CD4-positive, alpha-beta T cell treated with Interleukin-12 subunit alpha and Interleukin-12 subunit beta, for 1 hour (primary cell): ENCODE data around the gene TBX19.
"Not testable (repeated sequence)": the region's sequence is repeated elsewhere in the genome, so short reads cannot be mapped to it uniquely, and the experiment has no call there.

Experiments
- DNase-seq: peaks from one replicate; pipeline ENCODE4 v3.0.0-alpha.2; 2020

Gene TBX19

GRCh38 chr1:168320800-168321450 lies 40.2 kb downstream of the TBX19 start:
- DNase-seq, result no peak

GRCh38 chr1:168321945-168322344 lies 41.3 kb downstream of the TBX19 start:
- DNase-seq, result no peak

GRCh38 chr1:168324745-168325425 lies 44.2 kb downstream of the TBX19 start:
- no peak for DNase-seq

DNA sequence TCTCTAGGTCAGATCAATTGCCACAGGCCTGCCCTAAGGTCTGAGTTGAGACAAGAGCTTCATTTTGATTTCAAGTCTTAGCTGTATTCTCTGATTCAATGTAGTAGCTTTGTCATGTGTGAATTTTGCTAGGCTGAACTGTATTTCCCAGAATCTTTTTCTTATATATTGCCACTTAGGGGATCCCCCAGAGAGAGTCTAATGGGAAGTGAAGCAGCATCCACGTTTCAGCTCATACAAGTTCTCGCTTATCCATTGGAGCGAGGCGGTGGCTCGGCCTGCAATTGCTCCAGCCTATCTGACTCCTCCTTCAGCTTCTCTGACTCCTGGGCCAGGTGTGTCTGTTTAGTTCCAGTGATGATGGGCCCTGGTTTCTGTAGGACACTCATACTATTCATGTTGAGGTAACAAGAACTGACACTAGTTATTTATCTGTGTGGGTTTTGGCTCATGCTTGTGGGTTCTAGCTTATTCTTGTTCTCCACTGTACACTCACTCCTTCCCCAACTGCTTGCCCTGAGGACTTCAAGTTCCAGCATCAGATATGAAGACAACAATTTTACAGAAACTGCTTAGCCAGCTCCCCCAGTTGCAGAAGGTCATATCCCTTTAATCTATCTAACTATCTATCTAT lies 48.2 kb downstream of the TBX19 start:
- DNase-seq, result no peak

DNA sequence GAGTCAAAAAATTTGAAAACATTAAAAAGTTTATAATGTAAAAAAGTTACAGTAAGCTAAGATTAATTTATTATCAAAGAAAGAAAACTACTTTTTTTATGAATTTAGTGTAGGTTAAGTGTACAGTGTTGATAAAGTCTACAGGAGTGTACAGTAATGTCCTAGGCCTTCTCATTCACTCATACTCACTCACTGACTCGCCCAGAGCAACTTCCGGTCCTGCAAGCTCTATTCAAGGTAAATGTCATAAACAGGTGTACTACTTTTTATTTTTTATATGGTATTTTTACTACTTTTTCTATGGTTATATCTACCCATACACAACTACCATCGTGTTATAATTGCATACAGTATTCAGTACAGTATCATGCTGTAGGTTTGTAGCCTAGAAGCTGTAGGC lies 49.6 kb downstream of the TBX19 start:
- DNase-seq, result no peak

DNA sequence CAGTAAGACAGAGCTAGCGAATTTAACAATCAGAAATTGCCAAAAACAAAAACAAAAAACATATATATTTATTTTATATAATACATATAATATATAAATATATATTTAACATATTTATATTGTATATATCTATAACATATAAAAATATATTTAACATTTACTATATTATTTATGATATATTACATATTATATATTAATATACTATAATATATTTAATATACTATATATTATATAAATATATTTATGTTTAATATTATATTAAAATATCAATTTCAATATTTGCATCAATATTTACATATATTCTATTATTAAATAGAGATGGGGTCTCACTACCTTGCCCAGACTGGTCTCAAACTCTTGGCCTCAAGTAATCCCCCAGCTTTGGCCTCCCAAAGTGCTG lies 50.9 kb downstream of the TBX19 start:
- DNase-seq, result no peak

DNA sequence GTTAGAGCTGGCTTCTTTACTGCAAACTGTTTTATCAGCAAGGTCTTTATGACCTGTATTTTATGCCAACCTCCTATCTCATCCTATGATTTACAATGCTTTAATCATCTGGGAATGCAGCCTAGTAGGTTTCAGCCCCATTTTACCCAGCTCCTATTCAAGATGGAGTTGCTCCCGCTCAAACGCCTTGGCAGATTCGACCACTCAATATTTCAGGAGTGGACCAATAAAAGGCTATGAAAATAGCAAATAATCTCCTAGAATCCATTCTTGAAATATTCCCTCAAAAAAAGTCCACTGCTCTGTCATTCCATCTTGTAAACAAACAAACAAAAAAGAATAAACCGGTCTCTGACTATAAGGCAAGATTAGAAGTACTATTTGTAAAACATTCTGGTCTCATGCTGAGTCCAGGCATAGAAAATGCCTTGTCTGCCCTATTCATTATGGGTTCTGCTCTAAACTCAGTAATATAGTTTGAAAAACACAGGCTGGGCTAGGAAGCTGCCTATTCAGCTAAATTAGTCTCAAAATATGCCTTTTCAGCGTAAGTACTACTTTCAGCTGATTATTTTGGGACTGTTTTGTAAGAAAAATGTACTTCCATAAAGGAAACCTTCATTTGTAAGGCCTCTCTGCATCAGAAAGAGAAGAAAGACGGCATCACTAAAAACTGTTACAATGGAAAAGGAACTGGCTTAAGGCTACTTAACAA lies 53.0 kb downstream of the TBX19 start:
- no peak for DNase-seq

GRCh38 chr1:168335500-168335899 lies 54.8 kb downstream of the TBX19 start:
- DNase-seq, result no peak

- DNase-seq, result no peak
These were observed 58.2 kb downstream of the TBX19 start for GRCh38 chr1:168338589-168339503.

GRCh38 chr1:168340781-168341482 lies 60.3 kb downstream of the TBX19 start:
- no peak for DNase-seq

DNA sequence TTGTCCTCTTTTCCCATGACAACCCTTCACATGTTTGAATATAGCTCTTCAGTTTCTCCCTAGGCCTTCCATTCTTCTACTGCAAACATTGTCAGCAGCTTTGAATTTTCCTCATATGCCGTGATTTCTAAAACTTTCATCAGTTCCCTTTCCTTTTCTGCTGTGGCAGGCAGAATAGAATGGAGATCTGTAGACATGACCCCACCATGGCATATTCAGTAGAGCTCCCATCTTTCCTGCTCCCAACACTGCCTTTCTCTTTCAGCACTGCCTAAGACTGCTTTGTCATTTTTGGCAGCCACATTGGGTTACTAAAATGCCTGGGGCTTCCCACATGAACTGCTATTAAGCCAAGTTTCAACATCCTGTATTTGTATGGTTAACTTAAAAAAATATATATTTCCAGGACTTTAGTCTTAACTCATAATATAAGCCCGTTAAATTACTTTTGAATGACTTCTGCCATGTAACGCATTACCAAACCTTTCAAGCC lies 60.9 kb downstream of the TBX19 start:
- no peak for DNase-seq

DNA sequence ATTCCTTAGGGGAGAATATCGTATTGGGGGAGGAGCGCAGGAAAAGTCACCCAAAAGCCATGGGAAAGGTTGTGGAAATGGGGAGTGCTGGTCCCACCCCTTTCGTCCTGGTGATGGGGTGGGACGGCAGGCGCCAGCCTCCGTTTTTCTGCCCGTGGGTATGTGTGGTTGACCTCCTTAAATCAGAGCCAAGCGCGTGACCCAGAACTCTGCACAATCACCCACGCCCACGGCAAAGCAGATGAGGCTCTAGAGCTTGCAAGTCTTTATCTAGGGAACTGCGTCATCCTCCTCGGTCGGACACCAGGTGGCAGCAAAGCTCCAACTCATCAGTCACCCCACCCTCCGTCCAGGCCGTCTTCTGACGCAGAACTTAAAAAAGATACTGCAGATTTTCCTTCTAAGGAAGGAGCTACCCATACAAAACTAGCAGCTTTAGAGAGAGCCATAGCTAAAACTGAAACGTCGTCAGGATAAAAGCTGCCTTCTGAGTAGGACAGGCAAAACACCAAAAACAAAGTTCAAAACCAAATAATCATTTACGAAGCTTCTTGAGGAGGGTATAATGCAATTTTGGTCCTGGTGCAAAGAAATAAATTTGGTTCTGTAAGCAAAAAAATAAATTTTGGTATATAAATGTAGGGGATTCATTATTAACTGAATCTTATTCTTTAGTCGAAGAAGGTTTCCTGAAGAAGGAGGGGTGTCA lies 62.0 kb downstream of the TBX19 start:
- peak; percentile 90 for DNase-seq

DNA sequence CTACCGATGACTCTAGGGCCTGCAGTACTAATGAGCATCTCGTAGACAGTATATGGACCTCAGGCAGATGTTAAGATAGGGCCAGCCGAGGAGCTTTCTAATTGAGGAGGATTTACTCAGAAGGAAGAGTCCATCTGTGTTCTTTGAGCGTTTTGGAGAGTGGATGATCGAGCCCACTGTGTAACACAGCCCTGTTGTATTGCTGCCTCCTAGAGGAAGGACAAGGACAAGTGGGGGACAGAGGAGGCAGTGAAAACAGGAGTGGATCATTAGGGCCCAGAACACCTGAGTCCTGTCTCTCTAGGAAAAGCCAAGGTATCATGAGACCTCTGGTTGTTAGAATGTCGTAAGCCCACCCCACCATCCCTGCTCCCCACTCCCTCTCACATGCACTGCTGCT lies 62.9 kb downstream of the TBX19 start:
- no peak for DNase-seq

- DNase-seq, result no peak
These were observed 63.8 kb downstream of the TBX19 start for GRCh38 chr1:168344517-168344916.

DNA sequence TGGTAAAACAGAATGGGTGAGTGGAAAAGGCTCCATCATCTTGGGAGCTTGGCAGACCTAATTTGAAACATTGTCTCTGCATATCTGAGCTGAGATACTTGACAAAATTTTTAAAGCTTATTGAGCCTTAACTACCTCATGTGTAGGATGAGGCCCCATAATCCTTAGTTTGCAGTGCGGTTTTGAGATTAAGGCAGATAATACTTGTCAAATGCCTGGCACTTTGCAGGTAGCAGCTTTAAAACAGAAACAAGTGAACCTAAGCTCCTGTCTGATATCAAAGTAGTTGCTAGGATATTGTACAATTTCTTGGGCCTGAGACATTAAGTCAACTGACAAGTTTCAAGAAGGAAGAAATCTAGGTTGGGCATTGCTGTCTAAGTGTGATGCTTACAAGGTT lies 65.3 kb downstream of the TBX19 start:
- DNase-seq, result no peak

DNA sequence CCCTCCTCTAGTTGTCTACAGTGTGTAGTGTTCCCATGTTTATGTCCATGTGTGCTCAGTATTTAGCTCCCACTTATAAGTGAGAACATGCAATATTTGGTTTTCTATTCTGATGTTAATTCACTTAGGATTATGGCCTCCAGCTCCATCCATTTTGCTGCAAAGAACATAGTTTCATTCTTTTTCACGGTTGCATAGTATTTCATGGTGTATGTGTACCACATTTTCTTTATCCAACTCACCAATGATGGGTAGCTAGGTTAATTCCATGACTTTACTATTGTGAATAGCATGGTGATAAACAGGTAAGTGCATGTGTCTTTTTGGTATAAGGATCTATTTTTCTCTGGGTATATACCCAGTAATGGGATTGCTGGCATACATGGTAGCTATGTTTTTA lies 67.0 kb downstream of the TBX19 start:
- DNase-seq, result no peak

GRCh38 chr1:168348146-168348709 lies 67.6 kb downstream of the TBX19 start:
- DNase-seq, result peak; percentile 60

GRCh38 chr1:168354335-168355269 lies 73.9 kb downstream of the TBX19 start:
- DNase-seq, result not testable (repeated sequence)
